GM12872 (cell line): ENCODE results near the gene GRM8.

Source experiments
- TF ChIP-seq, protein P1 (sequence below): IDR thresholded peaks from 3 replicates; pipeline ENCODE4 v1.5.1; 2011; ENCODE audit warnings: low read depth, mild to moderate bottlenecking, low read length, moderate library complexity; ENCODE audit not compliant: insufficient read depth

GRM8 gene

GRCh38 chr7:126605553-126605952 lies 647.2 kb downstream of the GRM8 start:
- TF ChIP-seq, protein P1, sequence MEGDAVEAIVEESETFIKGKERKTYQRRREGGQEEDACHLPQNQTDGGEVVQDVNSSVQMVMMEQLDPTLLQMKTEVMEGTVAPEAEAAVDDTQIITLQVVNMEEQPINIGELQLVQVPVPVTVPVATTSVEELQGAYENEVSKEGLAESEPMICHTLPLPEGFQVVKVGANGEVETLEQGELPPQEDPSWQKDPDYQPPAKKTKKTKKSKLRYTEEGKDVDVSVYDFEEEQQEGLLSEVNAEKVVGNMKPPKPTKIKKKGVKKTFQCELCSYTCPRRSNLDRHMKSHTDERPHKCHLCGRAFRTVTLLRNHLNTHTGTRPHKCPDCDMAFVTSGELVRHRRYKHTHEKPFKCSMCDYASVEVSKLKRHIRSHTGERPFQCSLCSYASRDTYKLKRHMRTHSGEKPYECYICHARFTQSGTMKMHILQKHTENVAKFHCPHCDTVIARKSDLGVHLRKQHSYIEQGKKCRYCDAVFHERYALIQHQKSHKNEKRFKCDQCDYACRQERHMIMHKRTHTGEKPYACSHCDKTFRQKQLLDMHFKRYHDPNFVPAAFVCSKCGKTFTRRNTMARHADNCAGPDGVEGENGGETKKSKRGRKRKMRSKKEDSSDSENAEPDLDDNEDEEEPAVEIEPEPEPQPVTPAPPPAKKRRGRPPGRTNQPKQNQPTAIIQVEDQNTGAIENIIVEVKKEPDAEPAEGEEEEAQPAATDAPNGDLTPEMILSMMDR: no peak

- TF ChIP-seq, protein P1: no peak
Observed at GRCh38 chr7:126605056-126605455, 647.7 kb downstream of the GRM8 start.

DNA sequence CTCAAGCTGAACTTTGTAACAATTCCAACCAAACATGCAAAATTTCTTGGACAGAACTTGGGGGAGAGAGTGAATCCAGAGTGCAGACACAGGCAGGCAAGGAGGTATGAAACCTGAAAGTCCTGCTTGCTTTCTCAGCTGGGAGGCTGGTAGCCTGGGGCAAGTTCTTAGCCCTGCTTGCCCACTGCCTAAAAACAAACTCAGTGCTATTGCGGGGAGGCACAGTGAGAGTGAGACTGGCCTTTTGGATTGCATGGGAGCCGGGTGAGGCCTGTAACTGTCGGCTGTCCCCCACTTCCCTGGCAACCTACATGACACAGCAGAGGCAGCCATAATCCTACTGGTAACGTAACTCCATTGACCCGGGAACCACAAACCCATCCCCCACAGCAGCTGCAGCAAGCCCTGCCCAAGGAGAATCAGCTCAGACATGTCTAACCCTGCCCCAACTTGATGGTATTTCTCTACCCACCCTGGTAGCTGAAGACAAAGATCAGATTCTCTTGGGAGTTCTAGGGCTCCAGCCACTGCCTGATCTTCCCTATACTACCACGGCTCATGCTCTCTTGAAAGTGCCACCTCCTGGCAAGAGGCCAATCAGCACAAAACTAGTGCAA lies 663.6 kb downstream of the GRM8 start:
- TF ChIP-seq, protein P1: no peak

DNA sequence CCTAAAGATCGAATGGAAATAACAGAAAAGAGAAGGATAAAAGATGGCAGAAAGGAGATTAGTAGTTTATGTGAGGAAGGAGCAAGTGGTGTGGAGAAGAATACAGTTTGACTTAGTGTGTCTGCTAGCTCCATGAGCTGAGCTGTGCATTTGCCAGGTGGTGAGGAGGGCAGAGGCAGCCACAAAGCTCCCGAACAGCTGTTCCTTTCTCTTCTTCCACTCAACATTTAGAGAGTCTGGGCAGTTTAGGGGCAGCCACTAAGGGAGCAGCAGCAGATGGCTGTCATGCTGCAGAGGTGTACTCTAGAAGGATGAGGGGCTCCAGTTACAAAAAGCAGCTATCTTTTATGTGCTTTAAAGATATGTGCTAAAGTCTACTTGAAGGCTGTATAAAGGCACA lies 674.4 kb downstream of the GRM8 start:
- TF ChIP-seq, protein P1: no peak

- TF ChIP-seq, protein P1: no peak
Observed at GRCh38 chr7:126574276-126575250, 678.2 kb downstream of the GRM8 start.

- TF ChIP-seq, protein P1: no peak
Observed at GRCh38 chr7:126570845-126571244, 681.9 kb downstream of the GRM8 start.

DNA sequence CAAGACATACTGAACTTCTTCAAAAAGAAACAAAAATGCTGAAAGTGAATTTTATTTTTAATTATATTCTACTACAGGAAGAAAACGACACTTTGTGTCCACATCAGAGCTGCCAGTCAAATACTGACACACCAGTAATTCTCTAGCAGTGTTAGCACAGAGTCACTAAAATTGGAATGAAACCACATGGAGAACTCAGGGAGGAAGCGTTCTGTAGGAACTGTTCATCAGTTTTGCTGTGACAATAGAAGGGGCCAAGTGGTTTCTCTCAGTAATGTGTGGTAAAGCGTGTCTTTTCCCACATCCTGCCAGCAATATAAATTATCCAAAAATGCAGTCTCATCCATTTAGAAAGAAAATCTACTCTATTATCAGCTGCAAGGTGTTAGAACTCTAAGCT lies 683.3 kb downstream of the GRM8 start:
- TF ChIP-seq, protein P1: no peak
